Measurements from ENCODE around the gene PDCD4. TPM values are rescaled to one million over a fixed set of nuclear protein-coding genes. Genes with fewer than 3 reads are reported as not detected.
A peak's percentile ranks its signal among the peaks of the same experiment; 100 is the strongest.

Gene PDCD4
- 144 TPM for total RNA-seq

DNA sequence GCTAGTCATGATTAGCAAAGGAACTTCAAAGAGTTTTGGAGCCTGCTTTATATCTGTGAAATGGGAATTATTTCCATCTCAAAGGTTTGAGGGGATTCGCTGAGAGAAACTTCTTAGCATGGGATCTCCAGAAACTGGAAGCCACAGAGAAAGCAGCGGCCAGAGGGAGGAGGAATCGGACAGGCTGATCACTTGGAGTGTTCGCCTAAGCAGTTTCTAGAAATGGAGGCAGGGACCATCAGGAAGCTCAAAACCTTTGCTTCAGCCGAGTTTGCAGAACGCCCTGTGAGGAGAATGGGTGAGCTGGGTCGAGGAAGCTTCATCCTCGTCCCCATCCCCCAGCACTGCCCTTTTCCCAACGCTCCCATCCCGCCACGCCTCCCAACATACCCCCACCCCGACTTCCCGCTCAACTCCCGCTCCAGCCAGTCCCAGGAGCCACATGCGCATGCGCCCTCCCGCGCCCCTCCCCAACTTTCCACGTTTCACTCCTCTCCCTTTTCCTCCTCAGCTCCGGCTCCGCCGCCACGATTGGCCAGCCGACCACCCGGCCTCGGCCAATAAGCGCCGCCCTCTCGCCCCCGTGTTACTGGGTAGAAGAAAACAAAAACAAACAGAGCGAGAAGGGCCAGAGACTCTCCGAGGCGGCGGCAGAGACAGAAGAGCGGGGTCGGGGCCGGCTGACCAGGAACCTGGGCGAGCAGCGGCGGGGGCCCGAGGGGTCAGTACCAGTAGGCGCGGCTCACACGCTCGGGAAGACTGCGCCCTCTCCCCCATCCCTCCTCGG is at the start of gene PDCD4:
Gene PDCD4 (plus strand): TSS at position 631 of the 787 bp plus-strand sequence. CDS start 4,100 bp downstream, outside the sequence.
- peak; percentile 94 for ATAC-seq

DNA sequence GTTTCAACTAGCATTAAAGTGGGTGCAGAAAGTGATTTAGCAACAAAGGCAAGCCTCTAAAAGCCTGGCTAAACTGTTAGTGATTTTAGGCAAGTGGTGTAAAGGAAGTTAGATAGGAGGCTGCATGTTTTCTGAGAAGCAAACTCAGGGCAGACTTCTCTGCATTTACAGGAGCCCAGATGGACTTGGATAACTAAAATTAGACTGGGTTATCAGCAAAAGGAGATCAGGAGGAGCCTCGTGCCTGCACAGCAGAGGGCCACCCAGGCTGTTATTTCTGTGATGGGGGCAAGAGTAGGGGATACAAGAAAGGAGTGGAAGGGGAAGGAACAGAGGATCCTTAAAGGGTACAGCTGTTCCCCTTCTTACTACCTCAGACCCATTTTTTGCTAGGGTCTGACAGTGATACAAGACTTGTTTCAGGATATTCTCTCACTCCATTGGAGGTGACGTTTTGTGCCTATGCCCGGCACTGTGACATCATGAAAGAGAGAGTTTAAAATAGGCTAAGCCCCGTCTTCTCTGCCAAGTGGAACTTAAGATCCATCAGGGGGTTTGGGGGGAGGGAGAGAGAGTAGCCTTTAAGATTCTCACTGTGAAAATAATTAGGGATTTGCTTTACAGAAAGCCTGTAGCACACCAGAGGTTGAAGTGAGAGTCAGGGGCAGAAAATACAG is 49.6 kb upstream of the PDCD4 start:
- ATAC-seq, result no peak

DNA sequence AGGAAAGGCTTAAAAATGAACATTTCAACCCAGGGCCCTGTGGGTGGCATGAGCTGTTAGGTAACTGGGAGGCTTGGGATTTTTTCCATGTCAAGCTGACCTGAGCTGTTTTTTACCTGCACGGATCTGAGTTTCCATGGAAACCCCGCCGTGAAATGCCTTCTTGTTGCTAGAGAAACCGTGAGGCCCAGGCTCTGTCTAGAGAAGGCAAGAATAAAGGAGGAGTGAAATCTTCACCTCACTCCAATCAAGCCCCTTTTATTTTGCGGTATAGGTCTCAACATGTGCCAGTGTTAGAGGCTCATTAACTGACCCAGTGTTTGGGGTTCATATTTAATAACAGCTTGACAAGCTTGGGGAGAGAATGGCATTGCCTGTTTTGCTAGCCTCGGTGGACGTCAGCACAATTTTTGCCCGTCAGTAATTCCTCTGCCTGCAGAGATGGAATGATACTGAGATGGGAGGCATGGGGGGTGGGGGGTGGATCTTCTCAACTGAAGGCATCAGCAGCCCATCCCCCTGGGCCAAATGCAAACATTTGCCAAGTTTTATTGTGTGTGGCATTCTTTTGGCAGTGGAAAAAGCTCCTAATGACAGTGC is 48.9 kb upstream of the PDCD4 start:
- no peak for ATAC-seq

DNA sequence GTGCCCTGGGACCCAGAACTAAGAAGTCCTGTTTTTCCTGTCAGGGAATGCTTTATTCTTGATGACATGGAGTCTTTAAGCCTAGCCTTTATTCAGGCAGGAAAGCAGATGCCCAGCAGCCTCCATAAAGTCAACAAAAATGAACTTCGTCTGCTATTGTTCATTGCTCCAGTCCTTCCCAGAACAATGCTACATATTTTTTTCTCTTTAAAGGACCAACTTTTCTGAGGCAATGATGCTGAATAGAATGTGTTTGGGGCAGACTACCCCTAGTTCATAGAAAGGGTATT is 47.6 kb upstream of the PDCD4 start:
- ATAC-seq, result peak; percentile 46

DNA sequence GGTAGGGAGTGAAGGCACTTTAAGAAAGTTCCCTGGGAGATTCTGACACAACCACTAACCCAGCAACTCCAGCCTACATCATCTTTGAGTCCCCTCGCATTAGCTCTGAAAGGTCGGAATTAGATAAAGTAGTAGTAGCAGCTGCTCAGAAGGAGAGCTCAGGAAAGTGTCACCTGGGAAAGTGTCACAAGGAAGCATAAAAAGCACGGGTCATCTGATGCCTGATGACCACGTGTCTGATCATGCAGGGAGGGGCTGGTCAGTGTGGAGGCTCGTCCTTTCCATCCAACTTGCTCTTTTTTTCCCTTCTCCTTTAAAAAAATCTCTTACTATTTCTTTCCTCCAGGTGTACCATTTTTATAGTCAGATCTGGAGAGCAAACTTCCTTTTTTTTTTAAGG is 47.1 kb upstream of the PDCD4 start:
- ATAC-seq, result no peak

DNA sequence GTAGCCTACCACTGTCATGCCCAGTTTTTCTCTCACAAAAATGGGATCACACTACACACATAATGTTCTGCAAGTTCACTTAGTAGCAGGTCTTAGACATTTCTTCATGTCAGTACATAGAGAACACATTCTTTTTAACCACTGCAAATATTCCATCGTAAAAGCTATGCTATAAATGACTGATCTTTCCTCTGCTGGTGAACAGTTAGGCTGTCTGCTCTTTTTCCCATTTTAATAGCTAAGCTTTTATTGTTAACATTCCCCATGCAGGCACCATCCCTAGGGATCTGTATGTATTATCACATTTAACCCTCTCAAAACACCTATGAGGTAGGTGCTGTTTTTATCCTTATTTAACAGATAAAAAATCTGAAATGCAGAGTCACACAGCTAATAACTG is 46.2 kb upstream of the PDCD4 start:
- no peak for ATAC-seq

DNA sequence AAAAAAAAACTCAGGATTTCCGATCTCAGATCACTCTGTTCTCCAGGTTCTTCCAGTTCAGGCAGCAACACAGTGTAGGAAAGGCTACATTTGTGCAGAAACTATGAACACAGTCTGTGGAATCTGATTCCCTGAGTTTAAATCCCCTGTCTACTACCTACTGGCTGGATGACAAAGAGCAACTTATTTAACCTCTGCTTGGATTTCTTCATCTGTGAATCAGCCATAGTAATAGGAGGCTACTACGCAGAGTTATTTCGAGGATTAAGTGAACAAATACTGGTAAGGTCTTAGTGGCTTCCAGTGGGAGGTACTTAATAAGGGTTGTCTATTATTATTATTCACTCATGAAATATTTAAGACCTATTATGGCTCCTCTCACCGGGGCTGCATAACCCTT is 44.3 kb upstream of the PDCD4 start:
- ATAC-seq, result peak; percentile 92

DNA sequence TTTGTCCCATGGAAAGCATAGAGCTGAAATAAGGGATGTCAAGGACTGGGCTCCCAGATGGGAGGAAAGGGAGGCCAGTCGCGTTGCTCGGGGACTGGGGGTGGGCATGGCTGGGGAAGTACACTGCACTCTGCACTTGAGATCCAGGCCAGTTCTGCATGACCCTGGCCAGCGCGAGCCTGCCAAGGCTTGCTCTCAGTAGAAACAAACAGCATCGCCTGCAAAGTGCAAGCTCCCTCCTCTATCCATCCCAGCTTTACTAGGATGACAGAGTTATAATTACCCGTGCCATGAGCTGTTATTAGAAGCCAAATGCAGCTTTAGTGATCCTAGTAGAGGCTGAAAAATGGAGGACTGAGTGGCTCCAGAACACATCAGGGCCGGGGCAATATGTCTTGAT is 43.9 kb upstream of the PDCD4 start:
- peak; percentile 17 for ATAC-seq

DNA sequence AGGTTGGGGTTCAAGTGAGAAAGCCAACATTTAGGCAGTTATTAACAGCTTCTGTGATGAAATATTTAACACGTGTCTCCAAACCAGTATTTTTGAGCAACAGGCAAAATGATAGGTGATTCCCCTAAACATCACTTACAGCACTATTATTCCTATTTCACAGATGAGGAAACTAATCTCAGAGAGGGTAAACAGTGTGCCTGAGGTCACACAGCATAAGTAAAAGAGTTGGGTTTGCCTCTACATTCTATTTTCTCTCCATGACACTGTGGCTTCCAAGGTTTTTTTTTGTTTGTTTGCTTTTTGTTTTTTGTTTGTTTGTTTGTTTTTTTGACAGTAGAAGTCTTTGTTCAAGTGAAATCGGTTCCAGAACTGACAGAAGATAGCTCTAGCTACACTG is 43.2 kb upstream of the PDCD4 start:
- ATAC-seq, result peak; percentile 36

DNA sequence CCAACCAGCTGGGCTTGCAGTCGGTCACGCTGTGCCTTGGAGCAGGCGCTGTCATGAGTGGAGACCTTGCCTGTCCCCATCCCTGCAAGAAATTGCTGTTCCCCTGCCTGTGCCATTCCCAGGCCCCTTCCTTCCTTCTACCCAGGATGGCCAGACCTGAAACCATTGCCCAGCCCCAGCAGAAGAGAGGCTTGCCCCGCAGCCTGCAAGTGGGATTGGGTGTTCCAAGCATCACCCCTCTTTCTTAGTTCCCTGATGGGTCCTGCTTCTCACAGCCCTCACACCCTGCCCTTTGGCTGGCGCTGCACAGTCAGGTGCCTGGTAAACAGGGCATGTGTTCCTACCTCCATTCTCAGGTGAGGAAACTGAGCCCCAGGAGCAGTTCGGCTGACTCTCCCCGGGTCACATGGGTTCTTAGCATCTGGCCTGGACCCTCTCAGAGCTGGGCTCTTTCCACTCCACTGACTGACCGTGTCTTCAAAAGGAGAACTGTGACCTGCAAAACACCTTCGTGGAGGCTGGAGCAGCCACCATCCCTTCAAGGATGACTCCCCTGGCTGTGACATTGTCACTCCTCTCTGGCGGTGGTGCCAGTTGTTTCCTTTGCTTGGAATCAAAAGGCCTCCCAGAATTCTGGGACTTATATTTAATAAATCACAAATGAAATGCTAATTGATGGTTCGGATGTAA is 41.9 kb upstream of the PDCD4 start:
- no peak for ATAC-seq

DNA sequence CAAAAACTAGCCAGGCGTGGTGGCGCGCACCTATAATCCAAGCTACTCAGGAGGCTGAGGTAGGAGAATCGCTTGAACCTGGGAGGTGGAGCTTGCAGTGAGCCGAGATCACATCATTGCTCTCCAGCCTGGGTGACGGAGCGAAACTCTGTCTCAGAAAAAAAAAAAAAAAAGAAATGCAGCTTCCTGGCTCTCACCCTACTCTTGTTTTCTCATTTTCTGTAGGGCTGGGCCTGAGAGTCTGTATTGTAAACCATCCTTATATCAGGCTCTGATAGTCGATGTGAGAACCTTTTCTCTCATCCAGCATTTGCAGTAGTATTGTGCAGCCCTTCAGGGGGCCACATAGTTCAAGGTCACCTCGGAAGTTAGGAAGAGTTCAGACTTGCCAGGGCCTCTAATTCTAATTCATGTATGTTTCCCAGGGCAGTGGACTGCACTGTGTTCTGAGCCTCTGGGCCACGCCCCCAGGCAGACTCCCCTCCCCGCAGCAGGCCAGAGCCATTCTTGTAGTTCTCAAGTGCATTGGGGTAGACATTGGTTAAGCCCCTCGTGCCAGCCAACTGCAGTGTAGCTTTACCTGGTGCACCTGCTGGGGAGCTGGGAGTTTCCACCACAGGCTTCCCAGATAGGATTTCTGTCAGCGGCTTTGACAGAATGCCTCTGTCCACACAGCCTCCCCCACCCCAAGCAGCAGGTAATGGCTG is 38.3 kb upstream of the PDCD4 start:
- peak; percentile 1 for ATAC-seq

DNA sequence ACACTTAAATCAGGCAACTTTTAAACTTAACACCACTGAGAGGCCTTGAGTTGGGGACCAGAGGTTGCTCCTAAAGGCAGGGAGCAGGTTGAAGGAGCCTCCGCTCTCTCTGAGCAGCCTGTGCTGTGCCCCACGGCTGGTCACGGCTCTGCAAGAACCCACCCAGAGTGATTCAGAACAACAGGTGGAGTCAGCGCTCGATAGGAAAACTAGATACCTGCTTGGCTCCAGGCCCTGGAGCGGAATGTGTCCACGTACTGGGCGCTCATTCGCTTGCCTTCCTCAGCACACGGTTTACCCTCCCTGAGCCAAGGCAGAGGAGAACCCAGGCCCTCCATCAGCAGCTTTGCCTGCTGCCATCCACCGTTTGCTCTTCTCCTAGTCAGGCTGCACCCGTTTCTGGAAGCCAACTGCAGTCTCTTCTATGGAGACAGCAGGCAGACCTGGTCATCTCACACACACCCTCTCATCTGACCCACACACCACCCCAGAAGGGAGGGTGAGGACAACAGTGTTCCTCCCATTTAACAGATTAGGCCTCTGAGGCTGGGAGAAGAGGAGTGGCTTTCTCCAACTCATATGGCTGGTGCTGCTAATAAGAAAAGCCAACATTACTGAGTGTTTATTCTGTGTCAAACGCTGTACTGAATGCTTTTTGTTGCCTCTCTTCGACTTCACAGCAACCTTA is 37.6 kb upstream of the PDCD4 start:
- ATAC-seq, result peak; percentile 91

DNA sequence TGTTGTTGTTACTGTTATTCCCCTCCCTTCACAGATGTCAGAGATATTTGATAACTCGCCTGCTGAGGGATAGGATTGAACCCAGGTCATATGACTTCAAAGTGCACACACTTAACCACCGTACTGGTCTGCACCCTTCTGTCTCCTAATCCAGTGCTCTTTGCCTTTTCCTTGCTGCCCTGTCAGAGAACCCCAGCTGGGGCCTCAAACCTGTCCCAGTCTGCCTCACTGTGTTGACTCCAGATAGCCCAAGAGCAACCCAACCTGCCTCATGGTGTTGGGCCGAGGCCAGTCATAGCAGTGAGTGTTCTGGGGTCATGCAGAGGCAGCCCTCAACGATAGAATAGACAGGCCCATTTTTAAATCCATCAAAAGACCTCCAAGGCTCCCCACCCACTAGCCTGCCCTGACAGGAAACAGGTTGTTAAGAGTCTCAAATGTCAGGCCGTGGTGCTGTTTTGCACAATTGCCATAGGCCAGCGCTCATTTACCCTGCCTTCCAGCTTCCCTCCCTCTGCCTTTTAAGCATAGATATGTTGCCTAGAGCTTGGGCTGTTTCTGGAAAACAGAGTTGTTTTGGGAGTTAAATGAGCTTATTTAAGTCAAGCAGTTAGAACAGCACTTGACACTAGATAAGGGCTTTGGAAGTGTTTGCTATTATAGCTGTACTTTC is 37.0 kb upstream of the PDCD4 start:
- peak; percentile 89 for ATAC-seq

DNA sequence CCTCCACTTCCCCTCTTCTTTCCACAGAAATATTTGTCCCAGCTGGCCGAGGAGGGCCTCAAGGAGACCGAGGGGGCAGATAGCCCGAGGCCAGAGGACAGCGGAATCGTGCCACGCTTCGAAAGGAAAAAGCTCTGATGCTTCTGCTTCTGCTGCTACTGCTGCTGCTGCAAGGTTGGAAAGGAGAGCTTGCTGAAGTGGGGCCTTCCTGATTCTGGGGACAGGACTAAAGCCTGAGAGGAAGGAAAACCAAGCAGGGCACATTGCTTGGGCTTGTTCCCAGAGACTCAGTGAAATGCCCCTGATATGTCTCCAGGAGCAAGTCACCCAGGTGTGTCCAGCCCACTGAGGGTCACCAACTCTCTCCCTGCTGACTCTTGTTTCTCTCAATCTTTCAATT is 35.9 kb upstream of the PDCD4 start:
- ATAC-seq, result no peak

DNA sequence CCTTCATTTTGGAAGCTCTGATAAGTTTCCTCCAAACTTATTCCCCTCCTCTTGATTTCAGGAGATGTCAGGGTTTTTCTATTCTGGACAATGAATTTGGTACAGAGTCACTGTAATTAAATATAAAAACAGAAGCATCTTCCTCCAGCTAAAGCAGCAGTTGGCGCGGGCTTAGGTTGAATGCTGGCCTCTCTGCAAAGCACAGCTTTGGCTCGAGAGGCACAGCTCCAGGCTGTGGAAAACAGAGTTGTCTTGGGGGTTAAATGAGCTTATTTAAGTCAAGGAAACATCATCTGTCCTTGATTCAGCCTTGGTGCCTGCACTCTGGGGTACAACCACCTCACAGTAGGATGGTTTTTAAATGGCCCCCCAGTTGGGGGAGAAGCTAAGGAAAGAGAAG is 35.0 kb upstream of the PDCD4 start:
- ATAC-seq, result no peak

DNA sequence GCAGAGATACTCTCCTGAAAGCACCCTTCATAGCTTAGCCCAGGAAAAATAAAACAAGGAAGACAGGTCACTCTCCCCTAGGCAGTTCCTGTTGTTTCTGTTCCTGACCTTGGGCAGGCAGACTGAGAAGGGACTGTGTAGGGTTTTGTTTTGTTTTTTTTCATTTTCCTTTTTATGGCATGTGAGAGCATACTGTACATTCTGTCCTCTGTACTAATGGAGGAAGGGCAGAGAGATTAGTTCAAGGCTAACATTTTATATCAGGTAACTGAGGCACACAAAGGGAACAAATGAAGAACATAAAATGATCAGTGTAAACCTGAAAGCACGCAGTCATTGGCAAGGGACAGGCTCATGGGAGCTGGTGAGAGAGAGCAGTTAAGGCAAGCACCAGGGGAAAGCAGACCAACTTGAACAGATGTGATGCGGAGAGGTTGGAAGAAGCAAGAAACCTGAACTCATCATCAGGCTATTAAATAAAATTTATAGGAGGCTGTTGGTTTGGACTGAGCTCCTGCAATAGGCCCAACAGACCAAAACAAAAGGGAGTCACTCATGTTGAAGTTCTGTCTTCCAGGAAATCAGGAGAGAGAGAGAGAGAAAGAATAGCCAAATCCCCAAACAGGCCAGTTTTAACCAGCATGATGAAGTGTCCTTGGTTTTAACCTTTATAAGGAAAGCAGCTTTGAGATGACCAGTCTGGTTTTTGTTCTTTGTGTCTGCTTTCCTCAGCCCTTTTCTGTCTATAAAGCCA is 34.1 kb upstream of the PDCD4 start:
- no peak for ATAC-seq

DNA sequence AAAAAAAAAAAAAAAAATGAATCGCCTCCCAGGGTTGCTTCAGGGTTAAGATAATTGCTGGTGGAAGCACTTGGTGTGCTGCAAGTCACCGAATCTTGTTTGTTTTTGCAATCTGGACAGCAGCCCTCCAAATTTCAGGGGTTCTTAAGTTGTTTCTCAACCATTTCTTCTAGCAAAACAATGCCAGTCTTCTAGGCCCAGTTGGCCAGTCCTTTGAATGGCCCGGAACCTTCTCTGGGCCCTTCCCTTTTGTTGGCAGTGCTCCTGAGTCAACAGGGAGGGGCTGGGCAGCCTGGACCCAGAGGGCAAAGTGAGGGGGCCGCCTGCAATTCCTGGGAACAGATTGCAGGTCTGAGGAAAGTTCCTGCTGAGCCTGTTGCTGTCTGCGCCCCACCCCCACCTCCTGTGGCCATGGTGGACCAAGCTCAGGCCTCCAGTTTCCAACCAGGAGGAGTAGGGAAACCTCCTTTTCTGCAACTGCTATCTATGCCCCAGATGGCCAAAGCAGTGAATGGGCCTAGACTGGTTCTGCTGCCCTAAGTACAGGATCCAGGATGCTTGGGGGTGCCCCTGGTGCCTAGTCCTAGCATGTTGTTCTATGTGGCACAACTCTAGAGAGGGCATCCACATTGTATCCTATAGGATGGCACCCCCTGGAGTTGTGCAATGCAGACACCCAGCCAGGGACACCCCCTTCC is 31.4 kb upstream of the PDCD4 start:
- ATAC-seq, result peak; percentile 57

DNA sequence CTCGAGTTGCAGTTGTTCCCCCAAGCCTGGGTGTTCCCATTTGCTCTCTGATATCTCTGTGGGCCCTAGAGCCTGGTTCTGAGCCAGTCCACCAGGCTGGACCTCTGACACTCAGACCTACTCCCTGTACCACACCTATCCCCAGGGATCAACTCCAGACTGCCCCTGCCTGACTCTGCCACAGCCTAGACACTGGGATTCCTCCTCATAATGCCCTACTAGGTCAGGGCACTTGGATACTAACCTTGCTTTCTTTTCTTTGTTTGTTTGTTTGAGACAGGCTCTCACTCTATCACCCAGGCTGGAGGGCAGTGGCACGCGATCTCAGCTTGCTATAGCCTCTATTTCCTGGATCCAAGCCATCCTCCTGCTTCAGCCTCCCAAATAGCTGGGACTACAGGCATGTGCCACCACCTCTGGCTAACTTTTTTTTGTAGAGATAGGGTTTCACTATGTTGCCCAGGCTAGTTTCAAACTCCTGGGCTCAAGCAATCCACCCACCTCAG is 30.8 kb upstream of the PDCD4 start:
- ATAC-seq, result no peak

DNA sequence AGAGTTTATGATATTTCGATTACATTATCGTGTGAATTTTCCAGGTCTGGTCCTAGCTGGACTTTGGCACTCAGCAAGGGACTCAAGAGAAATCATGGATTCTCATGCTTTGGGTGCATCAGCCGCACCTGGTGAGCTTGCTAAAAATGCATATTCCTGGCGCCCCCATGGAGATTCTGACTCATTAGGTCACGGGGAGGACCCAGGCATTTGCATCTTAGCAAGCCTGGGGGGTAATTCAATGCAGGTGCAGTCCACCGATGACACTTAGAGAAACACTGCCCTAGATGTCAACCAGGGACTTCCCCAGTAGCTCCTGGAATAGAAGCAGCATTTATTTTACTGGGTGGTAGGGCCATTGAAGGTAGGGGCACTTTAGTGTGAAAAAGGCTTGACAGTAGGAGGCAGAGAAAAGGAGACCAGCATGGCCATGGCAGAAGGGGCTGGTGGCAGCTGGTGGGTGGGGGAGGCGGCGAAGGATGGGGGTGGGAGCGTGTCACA is 29.9 kb upstream of the PDCD4 start:
- ATAC-seq, result no peak

Data from esophagus mucosa (tissue), 1 donor.